NCI-H446 (cell line): ENCODE measurements around the gene DSCAM.

Experiments
- DNase-seq, 2 experiments: peaks; one replicate each; lab custom pipeline; 2025; lab: John Stamatoyannopoulos, UW

The DSCAM gene

DNA sequence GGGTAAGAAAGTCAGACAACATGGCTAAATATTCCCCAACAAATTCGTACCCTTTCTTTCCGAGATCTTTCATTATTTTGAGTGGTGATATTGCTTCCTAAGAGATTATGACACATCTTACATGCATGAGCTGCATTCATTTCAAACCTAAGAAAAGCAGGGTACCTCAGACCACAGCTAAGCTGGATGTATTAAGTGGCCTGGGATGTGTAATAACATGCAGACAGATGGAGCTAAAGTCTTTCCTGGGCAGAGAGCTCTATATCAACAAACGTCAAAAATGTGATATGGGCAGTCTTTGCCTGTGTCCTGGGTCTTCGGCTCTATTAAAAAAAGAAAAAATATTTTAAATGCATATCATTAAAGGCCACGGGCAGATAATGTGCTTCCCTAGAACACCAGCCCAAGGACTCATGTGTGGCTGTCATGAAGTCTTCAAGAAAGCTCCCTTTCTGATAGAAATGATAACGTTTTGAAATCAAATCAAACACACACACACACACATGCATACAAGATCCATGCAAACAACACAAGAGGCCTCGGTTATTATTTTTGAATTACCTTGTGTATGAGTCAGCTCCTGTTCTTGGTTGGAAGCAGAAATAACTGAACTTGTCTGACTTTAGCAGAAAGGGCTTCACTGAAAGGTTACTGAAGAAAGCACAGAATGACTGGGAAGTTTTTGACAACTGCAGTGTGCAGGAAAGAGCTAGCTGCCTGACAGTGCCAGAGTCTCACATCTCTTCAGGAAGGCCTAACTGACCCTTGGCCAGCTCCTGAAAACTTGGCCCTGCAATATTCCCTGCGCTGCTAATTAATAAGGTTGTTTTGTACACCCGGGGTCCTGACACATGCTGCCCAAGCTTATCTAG is 231.2 kb downstream of the DSCAM start:
- DNase-seq = no peak

DNA sequence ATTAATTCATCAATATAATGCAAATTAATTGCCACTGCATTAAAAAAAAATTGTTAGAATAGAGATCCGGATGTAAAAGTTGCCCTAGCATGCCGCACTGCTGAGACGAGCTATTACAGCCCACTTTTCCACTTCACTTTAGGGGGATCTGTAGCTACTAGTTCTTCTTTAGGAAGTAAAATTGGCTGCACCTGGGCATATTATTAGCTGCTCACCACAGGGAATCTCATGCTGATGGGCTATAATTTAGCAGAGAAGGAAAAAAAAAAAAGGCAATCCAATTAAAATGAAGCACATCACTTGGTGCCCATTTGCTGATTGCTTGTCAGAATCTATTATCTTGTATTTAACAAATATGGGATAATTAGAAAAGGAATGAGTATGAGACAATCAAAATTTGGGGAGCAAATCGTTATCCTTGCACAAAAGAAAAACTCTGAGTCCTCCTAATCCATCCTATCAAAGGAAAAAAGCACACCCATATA is 233.4 kb downstream of the DSCAM start:
- DNase-seq = no peak

DNA sequence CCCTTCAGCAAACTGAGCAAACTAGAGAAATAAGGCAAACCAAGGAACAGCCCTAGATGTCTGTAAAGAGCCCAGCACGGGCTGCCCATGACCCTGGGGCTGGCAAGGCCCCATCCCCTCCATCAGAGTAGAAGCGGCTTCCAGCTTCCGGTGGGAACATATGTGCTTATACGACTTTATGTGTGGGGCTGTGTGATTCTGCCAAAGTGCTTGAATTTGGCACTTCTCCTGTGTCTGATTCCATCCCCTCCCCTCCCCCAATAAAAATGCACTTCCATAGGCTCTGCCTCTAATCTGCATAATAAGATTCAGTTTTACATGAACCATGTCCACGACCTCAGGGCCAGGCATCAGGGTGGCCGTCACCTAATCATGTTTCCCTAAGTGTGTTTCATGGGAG is 236.6 kb downstream of the DSCAM start:
- DNase-seq = peak in 1 of 2 experiments; percentile 41

DNA sequence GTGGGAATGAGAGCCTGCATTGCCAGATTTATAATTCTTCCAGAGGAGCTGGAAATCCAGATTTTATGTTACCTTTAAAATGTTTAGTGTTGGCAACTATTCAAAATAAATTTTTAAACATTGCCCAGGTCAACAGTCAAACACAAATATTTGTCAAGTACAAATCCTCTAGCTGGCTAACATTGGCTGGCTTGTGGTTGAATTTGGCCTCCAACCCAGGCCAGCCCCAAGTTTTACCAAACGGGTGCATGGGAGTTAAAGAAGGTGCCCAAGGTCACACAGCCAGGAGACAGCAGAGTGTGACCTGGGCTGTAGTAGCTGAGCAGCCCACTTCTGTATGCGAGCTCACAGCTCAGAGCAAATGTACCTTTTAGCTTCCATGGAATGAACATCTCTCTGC is 240.6 kb downstream of the DSCAM start:
- DNase-seq = no peak

DNA sequence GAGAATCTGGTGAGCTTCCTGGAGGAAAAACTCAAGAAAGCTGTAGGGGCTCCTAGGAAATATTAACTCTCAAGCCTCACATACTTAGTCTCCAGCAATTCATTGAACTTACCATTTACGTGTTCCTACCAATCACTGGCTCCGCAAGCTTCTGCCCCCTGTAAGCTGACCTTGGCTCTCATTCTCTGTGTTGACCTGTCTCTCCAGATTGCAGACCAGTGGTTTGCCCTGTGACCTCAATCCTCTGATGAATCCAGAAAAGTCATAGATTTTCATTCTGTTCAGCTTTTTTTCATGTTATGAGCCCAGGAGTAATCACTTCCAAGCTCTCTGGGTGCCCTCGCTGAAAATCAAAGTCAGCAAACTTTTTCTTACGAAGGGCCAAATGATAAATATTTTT is 241.9 kb downstream of the DSCAM start:
- no peak for DNase-seq

DNA sequence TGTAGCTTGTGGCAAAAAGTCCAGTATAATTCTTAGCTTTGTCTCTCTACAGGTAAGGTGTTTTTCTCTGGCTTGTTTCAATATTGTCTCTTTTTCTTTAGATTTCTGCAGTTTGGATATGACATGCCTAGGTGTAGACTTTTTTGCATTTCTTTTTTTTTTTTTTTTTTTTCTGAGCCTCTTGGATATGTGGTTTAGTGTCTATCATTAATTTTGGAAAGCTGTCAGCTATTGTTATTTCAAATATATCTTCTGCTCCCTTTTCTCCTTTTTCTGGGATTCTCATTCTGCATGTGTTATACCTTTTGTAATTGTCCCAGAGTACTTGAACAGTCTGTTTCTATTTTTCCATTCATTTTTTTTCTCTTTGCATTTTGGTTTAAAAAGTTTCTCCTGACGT is 243.2 kb downstream of the DSCAM start:
- no peak for DNase-seq

DNA sequence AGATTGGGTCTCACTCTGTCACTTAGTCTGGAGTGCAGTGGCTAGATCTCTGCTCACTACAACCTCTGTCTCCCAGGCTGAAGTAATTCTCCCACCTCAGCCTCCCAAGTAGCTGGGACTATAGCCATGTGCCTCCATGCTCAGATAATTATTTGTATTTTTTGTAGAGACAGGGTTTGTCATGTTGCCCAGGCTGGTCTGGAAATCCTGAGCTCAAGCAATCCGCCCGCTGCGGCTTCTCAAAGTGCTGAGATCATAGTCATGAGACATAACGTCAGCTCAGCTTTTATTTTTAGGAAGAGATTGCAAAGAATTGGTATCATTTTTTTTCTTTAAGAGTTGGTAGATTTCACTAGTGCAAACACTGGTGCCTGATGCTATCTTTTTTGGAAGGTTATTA is 244.9 kb downstream of the DSCAM start:
- no peak for DNase-seq

DNA sequence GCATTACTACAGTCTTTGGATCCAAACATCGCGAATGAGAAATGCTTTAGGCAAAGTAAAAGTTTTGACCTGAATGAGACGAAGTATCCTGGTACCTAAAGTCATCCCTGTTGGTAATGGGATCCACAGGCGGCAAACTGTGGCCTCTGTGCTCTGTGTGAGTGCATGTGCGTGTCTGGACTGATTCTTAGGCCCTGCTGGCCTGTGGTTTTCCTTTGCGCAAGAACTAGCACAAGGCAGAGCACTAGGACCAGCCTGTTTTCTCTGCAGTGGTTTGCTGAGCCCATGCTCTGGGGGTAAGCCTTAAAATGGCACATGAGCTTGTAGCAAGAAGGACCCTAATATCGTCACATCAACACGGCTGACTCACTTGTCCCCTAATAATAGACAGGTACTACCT is 251.2 kb downstream of the DSCAM start:
- DNase-seq = no peak

DNA sequence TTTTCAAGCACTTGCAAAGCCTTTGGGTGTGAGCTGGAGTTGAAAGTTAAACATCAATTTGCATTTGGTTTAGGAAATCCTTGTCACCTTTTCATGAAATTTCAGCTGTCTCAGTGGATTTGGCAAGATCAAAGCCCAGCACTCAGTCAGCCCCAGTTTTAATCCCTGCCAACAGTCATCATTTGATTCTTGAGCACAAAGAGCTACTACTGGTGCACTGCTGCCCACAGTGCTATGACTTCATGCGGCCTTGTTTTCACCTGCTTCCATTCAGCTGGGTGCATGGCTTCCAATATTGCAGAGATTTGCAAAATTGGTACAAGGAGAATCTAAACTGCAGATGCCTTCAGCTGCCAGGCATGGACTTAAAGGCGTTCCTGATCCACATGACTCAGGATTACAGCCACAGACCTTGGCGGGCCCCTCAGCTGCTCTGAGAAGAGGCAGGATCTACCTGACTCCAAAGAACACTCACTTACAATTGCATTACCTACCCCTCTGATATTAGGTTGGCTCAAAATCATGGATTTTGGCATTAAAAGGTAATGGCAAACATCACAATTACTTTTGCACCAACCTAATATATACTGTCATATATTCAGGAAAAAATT is 259.1 kb downstream of the DSCAM start:
- DNase-seq = no peak

DNA sequence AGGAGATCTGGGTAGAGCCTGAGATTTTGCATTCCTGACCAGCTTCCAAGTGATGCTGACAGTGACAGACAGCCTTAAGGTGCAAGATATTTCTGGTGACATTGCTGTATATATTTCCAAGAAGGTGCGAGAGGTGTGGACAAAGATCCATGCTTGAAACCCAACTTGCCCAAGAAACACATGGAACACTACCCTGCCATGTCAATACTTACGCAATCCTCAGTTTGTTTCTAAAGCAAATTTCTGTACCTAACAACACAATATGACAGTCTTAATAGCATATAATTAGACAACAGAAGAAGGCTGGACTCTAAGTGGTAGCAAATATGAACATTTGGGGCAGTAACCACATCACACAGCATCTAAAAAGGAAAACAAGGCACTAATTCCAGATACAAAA is 260.4 kb downstream of the DSCAM start:
- no peak for DNase-seq

DNA sequence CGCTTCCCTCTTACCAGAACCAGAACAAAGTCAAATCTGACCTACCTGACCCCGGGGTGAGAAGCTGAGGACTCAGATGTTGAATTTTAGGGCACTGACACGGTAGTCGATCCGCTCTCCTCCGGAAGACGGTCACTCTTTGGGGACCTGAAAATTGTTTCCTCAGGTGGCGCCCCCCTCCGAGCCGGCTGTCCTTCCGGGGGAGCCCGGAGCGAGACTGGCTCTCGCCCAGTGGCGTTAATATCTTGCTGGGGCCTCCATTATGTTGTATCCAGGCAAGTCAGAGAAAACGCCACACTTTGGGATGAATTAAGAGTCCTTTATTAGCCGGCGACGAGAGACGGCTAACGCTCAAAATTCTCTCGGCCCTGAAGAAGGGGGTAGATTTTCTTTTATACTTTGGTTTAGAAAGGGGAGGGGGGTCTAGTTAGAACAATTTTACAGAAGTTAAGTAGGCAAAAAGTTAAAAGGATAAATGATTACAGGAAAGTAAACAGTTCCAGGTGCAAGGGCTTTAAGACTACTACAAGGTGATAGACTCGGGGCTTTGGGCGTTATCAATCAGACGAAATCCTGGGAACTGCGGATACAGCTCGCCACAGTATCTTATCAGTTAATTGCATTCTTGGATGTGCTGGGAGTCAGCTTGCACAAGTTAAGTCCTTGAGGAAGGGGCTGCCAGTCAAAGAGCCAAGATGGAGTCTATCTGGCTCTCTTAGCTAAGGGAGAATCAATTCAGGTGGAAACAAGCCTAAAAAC is 269.5 kb downstream of the DSCAM start:
- DNase-seq = no peak

DNA sequence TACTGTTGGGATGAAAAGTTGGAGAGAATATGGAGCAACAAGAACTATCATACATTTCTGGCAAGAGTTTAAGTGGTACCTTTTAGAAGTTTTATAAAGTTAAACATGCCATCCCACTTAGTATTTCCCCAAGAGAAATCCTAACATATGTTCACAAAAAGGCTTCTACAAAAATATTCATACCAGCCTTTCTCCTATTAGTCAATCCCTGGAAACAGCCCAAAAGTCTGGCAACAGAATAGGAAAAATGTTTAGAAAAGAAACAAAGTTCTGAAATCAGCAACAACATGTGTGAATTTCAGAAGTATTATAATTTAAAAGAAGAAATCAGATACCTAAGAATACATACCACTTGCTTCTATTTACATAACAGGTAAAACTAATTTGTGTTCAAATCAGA is 271.0 kb downstream of the DSCAM start:
- DNase-seq = no peak

DNA sequence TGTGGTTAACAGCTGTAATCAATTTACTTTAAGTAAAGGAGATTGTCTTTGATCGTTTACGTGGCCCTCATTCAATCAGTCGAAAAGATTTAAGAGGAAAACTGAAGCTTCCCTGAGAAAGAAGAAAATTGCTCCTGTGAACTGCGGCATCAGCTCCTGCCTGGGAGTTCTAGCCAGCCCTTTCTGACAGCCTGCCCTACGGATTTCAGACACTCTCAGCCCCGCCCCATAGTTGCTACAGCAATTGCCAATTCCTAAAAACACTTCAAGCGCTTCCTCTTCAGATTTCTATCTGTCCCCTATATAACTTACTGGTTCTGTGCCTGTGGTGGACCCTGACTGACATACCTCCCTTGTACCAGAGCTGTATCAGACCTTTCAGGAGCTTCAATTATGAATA is 277.6 kb downstream of the DSCAM start:
- no peak for DNase-seq

DNA sequence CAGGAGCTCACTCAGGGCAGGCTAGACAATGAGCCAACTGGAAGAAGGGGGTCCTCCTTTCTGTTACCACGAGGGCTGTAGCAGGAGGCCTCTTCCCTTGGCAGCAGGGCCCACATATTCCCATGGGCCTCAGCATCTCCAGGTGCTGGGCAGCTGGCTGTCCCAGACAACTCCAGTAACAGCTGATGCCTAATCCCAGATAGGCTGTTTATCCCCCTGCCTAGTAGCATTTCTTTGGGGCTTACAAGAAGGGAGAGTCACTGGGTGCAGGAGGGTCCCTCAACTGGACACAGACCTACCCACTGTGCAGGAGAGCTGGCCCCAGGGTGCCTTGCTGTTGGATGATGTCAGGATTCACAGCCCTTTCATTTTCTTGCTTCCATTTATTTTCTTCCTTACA is 278.2 kb downstream of the DSCAM start:
- DNase-seq = no peak

DNA sequence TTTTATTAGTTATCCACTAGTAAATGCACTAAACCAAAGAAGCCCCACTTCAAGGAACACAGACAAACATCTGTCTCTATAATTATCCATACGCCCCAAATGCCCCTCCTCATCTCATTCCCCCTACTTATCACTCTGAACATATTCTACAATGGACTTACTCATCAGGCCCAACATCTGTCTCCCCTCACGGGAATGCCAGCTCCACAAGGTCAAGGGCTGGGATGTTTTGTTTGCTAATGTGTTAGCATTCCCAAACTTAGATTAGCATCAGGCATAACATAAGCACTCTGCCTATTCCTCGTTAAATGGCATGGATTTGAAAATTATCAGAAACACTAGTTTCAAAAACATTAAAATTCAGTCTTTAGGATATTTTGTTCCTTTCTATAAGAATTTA is 279.5 kb downstream of the DSCAM start:
- DNase-seq = no peak

DNA sequence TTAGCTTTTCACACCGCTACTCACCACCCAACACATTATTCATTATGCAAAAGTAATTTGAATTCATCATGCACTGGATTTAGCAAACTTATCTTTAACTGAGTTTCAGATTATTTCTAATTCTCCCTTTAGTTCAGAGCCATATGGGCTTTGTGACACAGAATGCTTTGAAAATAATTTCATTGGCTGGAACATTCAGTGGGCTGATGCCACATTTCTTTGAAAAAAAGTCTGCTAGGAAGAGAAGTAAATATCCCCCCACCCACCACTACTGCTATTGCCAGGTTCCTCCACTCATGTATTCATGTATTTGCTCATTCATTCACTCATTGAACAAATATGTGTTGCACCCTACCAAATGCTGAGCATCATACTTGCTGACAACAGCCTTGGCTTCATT is 280.5 kb downstream of the DSCAM start:
- no peak for DNase-seq

DNA sequence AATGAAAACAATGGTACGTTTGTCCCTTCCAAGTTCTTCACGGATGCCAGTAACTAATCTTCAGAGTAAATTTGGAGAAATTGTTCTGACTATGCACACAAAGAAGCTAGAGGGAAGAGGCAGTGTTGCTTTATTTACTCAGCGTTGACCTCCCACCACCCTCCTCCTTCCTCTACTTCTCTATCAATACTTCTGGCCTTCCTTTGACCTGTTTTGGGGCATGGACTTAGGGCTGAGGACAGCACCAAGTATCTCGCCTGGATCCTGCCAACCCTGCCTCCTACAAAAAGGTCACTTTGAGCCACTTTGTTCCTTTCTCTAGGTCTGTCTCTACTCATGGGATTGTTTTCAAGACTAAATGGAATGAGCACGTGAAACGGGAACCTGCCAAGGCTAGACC is 282.6 kb downstream of the DSCAM start:
- no peak for DNase-seq

DNA sequence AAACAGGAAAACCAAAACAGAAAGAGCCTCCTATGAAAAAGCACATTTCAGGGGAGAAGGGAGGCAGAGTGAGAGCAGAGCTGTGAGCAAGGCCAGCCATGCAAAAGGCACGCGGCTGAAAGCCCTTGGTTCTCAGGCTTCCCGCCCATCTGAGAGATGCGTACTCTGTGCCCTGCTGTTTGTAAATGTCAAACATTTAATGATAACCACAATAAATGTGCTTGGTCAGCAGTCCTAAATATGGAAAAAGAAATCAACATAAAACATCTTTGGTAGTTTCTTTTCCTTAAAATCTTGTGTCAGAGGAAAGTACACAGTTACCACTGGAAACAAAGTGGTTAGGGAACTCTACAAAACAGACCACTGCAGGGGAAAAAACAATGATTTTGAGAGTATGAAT is 283.1 kb downstream of the DSCAM start:
- DNase-seq = no peak

DNA sequence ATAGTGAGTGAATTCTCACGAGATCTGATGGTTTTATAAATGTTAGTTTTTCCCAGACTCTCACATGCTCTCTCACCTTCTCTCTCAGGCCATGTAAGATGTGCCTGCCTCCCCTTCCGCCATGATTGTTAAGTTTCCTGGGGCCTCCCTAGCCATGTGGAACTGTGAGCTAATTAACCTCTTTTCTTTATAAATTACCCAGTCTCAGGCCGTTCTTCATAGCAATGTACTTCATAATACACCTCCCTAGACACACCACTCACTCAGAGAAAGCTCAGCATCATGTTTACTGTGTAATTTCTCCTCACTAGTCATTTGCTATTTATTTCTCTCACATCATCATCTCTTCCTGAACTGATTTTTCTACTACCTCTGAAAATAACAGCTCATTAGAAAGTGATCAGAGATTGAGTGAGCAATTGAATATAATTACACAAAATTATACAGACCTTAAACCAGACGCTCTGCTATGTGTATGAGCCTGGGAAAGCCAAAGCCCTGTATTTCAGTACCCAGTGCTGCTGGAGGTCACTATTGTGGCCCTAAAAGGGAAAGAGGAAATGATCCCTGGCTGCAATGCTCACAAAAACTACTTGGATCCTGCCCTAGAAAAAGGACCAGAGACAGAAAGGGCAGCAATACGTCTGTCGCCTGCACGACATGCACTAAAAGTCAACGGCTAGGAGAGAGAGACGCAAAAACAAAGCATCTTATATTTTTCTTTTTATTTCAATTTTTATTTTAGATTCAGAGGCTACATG is 284.5 kb downstream of the DSCAM start:
- DNase-seq = no peak

DNA sequence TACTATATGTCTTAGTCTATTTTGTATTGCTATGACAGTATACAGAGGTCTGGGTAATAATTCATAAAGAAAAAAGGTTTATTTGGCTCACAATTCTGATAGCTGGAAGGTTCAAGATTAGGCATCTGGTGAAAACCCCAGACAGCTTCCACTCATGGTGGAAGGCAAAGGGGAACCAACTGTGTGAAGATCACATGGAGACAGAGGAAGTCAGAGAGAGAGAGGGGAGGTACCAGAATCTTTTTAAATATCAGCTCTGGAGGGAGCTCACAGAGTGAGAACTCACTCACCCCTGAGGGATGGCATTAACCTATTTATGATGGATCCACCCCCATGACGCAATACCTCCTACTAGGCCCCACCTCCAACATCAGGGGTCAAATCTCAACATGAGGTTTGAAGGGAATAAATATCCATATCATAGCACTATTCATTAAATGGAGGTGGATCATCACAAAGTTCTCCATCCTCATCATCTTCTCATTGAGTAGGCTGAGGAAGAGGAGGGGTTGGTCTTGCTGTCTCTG is 290.5 kb downstream of the DSCAM start:
- DNase-seq = no peak

DNA sequence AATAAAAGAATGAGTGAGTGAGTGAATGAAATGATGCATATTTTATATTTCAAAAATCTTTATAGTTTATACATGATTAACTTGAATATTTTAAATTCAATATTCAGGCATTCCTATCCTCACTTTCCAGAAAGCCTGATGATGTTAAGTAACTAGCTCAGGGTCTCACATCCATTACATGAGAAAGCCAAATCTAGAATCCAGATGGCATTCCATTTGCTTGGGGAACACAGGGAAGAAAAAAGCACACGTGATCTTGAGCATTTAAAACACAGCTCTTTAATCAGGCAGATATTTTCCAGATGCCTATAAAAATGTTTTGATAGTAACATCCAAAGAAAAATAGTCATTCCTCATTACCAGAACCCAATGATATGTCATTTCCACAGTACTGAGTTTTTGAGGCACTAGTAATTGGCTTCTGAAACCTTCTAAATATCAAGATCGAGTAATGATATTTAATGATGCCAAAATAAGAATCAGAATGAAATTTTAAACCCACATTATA is 291.9 kb downstream of the DSCAM start:
- DNase-seq = no peak

DNA sequence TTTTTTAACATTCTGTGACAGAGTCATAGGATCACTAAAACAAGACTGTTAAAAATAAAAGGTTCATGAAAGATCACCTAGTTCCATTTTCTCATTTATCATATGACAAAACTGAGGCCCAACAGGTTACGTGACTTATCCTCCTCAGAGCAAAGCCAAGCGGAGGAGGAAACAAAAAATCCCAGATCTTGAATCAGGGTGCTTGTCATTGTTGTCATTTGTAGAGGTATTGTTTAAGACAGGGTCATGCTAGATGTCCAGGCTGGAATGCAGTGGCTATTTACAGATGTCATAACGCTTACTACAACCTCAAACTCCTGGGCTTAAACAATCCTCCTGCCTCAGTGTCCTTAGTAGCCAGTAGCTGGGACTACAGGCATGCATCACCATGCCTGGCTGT is 293.2 kb downstream of the DSCAM start:
- DNase-seq = no peak
